ENCODE results near the gene FOXL1. TPM values are rescaled to one million over a fixed set of nuclear protein-coding genes. Genes with fewer than 3 reads are reported as not detected.
"Not testable (repeated sequence)": the region's sequence is repeated elsewhere in the genome, so short reads cannot be mapped to it uniquely, and the experiment has no call there.

FOXL1 gene
- total RNA-seq, 2 donors from 2014 or later: 2.0 to 4.2 TPM

- ATAC-seq (peak; percentile 84), DNase-seq (peak; percentile 47 to 76)
- intact Hi-C loops (cut with DNase I, micrococcal nuclease): loop anchor here (10.0 kb wide), 2 partner anchors 179 to 699 kb away; no protein-coding TSS in a partner anchor
Observed at GRCh38 chr16:86575754-86576557, 2.4 kb upstream of the FOXL1 start.

- DNase-seq: no peak
- intact Hi-C loops (cut with DNase I, micrococcal nuclease): loop anchor here (10.0 kb wide), 2 partner anchors 178 to 698 kb away; no protein-coding TSS in a partner anchor
- ATAC-seq: no peak
Observed at GRCh38 chr16:86576591-86577313, 1.6 kb upstream of the FOXL1 start.

- DNase-seq (no peak), ATAC-seq (no peak)
- intact Hi-C loops (cut with DNase I, micrococcal nuclease): loop anchor here (10.0 kb wide), 2 partner anchors 177 to 697 kb away; no protein-coding TSS in a partner anchor
Observed at GRCh38 chr16:86577314-86577971, 906 bp upstream of the FOXL1 start.

GRCh38 chr16:86578611-86579267 lies 390 bp downstream of the FOXL1 start:
- no peak for ATAC-seq
- no peak for DNase-seq
- intact Hi-C loops (cut with DNase I, micrococcal nuclease): loop anchor here (10.0 kb wide), 2 partner anchors 176 to 696 kb away; no protein-coding TSS in a partner anchor

GRCh38 chr16:86579268-86580062 lies 1.1 kb downstream of the FOXL1 start:
- ATAC-seq: no peak
- intact Hi-C loops (cut with DNase I, micrococcal nuclease): loop anchor here (10.0 kb wide), 2 partner anchors 175 to 695 kb away; no protein-coding TSS in a partner anchor
- DNase-seq: no peak

DNA sequence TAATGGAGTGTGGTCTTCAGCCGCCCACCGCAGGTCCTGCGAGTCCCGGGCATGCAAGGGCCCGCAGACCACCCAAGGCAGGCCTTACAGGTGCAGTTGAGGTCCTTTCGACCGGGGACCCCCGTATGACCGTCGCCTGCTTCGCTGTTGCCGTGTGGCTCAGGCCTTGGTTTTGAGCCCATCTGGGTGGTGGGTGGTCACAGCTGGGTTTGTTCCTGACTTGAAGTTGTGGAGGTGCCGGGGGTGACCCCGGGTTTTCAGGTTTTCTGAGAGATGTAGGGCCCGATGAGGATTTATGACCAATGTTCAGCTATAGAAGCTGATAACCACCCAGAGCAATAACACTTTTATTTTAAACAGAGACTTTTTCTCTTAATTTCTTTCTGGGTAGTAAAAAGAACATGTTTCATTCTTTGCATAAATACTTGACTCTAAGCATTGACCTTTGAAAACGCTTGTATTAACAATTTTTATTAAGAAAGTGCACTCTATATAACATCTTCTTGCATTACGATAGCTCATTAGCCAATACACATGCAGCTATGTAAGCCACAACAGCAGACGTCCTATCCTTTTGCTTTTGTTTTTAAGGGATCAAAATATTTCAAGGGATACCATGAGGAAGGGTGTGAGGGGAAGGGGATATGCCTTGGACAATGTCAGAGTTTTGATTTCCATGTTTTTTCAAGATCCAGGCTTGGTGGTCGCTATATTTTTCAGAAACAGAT lies 1.9 kb downstream of the FOXL1 start:
- intact Hi-C loops (cut with DNase I, micrococcal nuclease): no loop called here
- DNase-seq (no peak), ATAC-seq (no peak)

- ATAC-seq (no peak), DNase-seq (no peak)
- intact Hi-C loops (cut with DNase I, micrococcal nuclease): no loop called here
Observed at GRCh38 chr16:86580791-86581170, 2.4 kb downstream of the FOXL1 start.

DNA sequence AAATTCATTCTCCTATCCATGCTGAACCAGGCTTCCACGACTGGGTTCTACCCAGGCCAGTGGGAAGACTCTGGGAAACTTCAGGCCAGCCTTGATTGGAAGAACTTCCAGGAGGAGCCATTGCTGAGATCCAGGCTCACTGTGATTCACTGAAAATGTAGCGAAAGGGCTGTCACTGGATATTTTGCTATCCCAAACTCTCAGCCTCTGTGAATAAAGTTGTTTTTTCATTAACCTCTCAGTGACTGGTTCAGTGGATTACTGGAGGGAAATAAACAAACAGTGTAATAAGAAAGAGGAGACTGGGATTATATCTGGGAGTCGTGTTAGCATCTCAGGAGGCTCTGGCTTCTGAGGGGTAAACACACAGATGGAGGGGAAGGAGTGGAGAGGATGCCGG lies 3.1 kb downstream of the FOXL1 start:
- DNase-seq (no peak), ATAC-seq (no peak)
- intact Hi-C loops (cut with DNase I, micrococcal nuclease): no loop called here

- ATAC-seq (no peak), DNase-seq (no peak)
- intact Hi-C loops (cut with DNase I, micrococcal nuclease): no loop called here
Observed at GRCh38 chr16:86584071-86584685, 5.8 kb downstream of the FOXL1 start.

GRCh38 chr16:86584726-86585721 lies 6.7 kb downstream of the FOXL1 start:
- intact Hi-C loops (cut with DNase I, micrococcal nuclease): no loop called here
- ATAC-seq (no peak), DNase-seq (no peak)

DNA sequence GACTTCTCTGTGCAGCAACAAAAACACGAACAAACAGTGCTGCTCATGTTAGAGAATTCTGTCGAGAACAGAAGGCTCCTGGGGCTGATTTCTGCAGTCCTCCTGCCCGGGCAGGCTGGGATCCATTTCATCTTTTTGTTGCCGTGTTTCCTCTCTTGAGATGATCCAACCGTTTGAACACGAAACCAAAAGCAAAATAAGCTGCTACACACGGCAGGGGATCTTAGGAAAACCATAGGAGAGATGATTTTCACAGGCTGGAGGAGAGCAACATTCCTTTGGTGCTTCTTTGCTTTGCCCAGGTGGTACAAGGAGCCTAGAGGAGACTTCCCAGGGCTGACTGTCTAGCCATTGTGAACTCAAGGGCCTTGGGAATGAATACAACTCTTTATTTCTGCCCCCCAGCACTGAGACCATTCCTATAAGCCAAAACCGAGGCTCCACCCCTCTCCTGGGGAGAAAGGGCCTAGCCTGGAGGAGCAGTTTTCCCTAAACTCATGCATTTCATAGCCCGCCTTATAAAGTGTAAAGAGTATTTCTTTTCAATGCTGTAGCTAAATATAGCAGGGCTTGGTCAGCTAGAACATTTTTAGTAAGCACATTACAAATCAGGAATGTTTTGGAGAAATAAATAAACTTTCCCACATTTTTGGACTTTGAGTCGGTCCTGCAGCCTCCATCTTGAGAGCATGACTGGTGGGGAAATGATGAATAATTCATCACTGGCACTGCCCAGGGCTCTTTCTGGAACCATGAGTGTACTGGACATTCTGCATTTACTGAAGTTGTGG lies 7.7 kb downstream of the FOXL1 start:
- intact Hi-C loops (cut with DNase I, micrococcal nuclease): no loop called here
- ATAC-seq (no peak), DNase-seq (no peak)

GRCh38 chr16:86587487-86587886 lies 9.1 kb downstream of the FOXL1 start:
- intact Hi-C loops (cut with DNase I, micrococcal nuclease): no loop called here

DNA sequence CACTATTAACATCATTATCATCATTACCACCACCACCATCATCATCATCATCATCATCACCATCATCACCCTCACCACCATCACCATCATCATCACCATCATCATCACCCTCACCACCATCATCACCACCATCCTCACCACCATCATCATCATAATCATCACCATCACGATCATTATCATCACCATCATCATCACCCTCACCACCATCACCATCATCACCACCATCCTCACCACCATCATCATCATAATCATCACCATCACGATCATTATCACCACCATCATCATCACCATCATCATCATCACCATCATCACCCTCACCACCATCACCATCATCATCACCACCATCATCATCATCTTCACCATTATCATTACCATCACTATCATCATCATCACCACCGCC lies 9.6 kb downstream of the FOXL1 start:
- ATAC-seq; DNase-seq; intact Hi-C loops (cut with DNase I, micrococcal nuclease): not testable (repeated sequence)

More at GRCh38 chr16:86587487-86587886, 9.1 kb downstream of the FOXL1 start:
- DNase-seq: no peak
- ATAC-seq: no peak

GRCh38 chr16:86590501-86591144 lies 12.3 kb downstream of the FOXL1 start:
- no peak for DNase-seq
- intact Hi-C loops (cut with DNase I, micrococcal nuclease): no loop called here
- ATAC-seq: no peak

DNA sequence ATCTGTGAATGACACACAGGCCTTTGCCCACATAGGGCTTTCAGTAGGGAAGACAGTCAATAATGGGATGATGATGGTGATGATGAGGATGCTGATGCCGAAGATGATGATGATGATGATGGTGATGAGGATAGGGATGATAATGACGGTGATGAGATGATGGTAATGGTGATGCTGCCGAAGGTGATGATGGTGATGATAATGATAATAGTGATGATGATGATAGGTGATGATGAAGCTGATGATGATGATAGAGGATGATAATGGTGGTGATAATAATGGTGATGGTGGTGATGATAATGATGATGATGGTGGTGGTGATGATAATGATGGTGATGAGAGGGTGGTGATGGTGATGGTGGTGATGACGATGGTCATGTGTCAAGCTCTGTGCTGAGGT lies 12.9 kb downstream of the FOXL1 start:
- intact Hi-C loops (cut with DNase I, micrococcal nuclease): no loop called here
- no peak for ATAC-seq

More for the DNA sequence above, 12.9 kb downstream of the FOXL1 start:
- DNase-seq: no peak

Measured in left colon (tissue), 2 donors.